ENCODE data around the gene ZFC3H1.

DNA sequence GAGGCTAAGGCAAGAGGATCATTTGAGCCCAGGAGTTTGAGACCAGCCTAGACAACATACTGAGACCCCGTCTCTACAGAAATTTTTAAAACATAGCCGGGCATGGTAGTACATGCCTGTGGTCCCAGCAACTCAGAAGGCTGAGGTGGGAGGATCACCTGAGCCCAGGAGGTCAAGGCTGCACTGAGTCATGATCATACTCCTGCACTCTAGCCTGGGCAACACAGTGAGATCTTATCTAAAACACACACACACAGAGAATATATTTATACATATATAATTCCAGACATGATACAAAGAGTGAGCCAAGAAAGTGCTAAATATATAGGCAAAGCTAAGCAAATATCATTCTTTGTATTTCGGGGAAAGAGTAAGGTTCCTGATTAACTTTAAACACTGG lies 9.4 kb downstream of the ZFC3H1 start:
- TF ChIP-seq POLR2AphosphoS5 (IDR thresholded peaks at IDR 0.05) = no peak
- TF ChIP-seq, protein P1, sequence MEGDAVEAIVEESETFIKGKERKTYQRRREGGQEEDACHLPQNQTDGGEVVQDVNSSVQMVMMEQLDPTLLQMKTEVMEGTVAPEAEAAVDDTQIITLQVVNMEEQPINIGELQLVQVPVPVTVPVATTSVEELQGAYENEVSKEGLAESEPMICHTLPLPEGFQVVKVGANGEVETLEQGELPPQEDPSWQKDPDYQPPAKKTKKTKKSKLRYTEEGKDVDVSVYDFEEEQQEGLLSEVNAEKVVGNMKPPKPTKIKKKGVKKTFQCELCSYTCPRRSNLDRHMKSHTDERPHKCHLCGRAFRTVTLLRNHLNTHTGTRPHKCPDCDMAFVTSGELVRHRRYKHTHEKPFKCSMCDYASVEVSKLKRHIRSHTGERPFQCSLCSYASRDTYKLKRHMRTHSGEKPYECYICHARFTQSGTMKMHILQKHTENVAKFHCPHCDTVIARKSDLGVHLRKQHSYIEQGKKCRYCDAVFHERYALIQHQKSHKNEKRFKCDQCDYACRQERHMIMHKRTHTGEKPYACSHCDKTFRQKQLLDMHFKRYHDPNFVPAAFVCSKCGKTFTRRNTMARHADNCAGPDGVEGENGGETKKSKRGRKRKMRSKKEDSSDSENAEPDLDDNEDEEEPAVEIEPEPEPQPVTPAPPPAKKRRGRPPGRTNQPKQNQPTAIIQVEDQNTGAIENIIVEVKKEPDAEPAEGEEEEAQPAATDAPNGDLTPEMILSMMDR (IDR thresholded peaks at IDR 0.05) = no peak
- no peak for TF ChIP-seq EP300 (IDR thresholded peaks at IDR 0.05)
- TF ChIP-seq POLR2A (IDR thresholded peaks at IDR 0.05) = no peak

All from suprapubic skin (tissue), 4 donors.